KOPT-K1 (cell line): ENCODE results near the gene MICALL1.

ENCODE experiments used
- H3K27ac ChIP-seq: fragments of 200-600 bp; sonication (generic); 2 replicates; pipeline ENCODE4 v1.5.1; 2016; ENCODE audit warnings: antibody characterized with exemption, mild to moderate bottlenecking, low read depth, low read length; ENCODE audit not compliant: poor library complexity, severe bottlenecking
- H3K36me3 ChIP-seq: fragments of 200-600 bp; sonication (generic); 2 replicates; pipeline ENCODE4 v1.5.1; 2017; ENCODE audit warnings: antibody characterized with exemption, mild to moderate bottlenecking, low read length, moderate library complexity; ENCODE audit not compliant: insufficient read depth
- H3K9me3 ChIP-seq: fragments of 200-600 bp; sonication (generic); 2 replicates; pipeline ENCODE4 v1.5.1; 2017; ENCODE audit warnings: antibody characterized with exemption, low read length, mild to moderate bottlenecking; ENCODE audit not compliant: insufficient read depth, poor library complexity, severe bottlenecking

MICALL1 gene, protein sequence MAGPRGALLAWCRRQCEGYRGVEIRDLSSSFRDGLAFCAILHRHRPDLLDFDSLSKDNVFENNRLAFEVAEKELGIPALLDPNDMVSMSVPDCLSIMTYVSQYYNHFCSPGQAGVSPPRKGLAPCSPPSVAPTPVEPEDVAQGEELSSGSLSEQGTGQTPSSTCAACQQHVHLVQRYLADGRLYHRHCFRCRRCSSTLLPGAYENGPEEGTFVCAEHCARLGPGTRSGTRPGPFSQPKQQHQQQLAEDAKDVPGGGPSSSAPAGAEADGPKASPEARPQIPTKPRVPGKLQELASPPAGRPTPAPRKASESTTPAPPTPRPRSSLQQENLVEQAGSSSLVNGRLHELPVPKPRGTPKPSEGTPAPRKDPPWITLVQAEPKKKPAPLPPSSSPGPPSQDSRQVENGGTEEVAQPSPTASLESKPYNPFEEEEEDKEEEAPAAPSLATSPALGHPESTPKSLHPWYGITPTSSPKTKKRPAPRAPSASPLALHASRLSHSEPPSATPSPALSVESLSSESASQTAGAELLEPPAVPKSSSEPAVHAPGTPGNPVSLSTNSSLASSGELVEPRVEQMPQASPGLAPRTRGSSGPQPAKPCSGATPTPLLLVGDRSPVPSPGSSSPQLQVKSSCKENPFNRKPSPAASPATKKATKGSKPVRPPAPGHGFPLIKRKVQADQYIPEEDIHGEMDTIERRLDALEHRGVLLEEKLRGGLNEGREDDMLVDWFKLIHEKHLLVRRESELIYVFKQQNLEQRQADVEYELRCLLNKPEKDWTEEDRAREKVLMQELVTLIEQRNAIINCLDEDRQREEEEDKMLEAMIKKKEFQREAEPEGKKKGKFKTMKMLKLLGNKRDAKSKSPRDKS

DNA sequence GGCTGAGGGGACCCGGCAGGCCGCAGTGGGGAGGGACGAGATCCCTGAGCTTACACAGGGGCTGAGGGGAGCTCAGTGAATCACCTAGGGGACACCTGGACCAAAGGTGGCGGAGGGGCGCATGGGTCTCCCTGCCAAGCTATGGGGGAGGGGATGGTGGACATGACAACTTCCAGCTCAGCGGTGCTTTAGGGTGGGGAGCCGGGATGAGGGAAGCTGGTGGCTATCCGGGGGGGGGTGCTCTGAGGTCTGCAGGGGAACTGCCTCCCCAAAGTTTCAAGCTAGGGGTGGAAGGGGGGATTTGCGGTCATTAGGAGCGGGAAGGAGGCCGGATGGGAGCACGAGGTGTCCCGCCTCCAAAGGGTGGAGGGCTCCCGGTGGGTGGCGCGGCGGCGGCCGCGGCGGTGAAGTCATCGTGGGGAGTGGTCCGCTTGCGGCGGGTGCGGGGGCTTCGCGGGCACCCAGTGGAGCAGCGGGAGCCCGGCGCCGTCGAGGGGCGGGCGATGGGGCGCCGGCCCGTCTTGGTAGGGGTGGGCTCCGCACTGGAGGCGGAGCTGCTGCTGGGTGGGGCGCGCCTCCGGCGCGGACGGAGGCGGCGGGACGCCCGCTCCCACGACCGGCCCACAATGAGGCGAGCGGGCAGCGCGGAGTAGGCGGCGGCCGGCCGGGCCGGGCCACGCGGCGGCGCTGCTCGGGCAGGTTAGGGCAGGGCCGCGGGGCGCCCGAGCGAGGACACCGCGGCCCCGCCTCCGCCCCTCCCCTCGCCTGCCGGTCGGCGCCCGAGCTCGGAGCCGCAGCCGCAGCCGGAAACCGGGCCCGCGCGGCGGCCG, at the start of gene MICALL1:
TSS of gene MICALL1 (plus strand) at position 764 of the 830 bp plus-strand sequence. CDS start 126 bp downstream, outside the sequence.
- Histone ChIP-seq H3K27ac (peak within 1 kb of the TSS; percentile 27), H3K36me3 (no peaks in the 10 kb centered on the region)

DNA sequence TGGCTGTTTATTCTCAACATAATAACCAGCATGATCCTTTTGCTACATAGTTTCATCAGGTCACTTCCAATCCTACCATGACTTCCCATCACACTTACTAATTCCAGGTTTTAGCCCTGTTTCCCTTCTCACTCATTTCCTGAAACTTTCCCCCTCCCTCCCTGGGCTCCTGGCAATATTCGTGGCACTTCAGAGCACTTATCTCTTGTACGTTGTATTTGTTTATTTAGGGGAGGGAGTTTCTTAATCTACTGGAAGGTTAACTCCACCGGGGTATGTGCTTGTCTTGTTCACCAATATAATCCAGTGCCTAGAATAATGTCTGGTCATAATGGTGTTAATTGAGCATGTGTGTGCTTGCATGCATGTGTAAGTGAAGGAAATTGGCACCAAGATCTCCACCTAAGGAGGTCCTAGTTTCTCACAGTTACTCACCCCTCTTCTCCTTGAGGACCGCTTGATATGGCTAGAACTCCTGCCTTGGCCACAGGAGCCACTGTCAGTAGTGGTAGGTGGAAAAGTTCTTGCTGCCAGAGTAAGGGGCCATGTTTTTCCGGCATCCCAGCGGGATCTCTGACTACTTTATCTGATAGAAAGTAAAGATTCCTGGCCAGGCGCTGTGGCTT, 45.2 kb upstream of the MICALL1 start:
- Histone ChIP-seq H3K36me3 (peaks cover 99% of the 10 kb centered on the region), H3K27ac (no peak overlapping the region), H3K9me3 (no peaks in the 10 kb centered on the region)

More for the DNA sequence above, at the start of gene MICALL1:
- H3K9me3 ChIP-seq = no peaks in the 10 kb centered on the region

DNA sequence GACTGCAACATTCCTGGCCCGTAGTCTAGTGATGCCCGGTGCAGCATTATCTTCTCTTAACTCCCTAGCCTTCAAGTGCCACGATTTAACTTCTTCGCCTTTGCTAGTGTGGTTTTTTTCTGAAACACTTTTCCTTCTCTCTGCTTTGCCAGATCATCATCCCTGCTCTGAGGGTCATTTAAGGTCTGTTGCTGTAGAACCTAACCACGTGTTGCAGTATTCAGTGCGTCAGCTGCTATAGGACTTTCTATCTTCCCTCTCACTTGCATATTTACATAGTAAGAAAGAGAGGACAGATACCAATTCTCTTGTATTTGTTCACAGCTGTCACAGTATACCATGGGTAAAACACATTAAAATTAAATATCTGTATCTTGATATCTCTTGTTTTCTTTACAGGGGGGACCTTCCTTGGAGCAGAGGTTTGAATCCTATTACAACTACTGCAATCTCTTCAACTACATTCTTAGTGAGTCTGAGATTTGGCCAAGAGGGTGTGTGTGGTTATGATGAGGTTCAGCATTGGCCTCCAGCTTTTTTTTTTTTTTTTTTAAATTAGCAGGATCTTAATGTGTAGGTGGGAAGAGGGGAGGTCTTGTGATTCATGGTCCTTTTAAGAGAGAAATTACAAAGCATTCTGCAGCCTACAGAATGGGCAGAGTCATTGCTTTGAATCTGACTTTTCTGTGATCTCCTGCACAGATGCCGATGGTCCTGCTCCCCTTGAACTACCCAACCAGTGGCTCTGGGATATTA, 43.3 kb upstream of the MICALL1 start:
- Histone ChIP-seq H3K27ac (no peak overlapping the region), H3K36me3 (peaks cover 99% of the 10 kb centered on the region), H3K9me3 (no peaks in the 10 kb centered on the region)

DNA sequence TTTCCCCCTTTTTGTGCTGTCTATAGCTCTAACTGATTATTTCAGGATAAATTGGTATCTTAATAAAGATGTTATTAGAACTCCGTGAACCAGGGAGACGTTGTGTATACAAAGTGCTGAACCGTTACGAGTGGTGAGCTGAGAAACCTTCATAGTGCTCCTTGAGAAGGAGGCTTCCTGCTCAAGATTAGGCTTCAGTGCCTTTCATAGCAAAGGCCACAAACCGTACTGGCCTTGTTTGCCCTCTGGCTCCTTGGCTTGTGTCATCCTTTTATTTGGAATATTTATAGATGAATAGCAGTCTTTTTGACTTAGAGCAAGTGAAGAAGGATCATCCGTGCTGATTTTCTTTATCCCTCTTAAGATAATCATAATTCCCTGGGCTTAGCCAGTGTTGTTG, 40.6 kb upstream of the MICALL1 start:
- Histone ChIP-seq H3K36me3 (peaks cover 100% of the 10 kb centered on the region), H3K9me3 (no peaks in the 10 kb centered on the region), H3K27ac (no peak overlapping the region)

DNA sequence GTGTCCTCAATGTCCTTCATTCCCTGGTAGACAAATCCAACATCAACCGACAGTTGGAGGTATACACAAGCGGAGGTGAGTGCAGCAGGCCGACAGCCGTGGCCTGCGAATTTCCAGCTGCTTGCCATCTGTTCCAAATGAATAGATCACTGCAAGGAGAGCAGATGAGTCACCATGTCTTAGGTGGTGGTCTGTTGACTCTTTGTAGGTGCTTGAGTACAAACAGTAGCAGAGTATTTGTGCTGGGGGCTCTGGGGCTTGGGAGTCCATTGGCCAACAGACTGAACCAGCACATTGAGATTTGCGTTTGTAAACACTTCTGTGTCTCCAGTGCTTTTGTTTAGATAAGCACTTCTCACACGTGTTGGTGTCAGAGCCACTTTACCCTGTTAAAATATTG, 35.8 kb upstream of the MICALL1 start:
- H3K9me3 ChIP-seq = no peaks in the 10 kb centered on the region
- H3K36me3 ChIP-seq = peaks cover 100% of the 10 kb centered on the region
- H3K27ac ChIP-seq = no peak overlapping the region

DNA sequence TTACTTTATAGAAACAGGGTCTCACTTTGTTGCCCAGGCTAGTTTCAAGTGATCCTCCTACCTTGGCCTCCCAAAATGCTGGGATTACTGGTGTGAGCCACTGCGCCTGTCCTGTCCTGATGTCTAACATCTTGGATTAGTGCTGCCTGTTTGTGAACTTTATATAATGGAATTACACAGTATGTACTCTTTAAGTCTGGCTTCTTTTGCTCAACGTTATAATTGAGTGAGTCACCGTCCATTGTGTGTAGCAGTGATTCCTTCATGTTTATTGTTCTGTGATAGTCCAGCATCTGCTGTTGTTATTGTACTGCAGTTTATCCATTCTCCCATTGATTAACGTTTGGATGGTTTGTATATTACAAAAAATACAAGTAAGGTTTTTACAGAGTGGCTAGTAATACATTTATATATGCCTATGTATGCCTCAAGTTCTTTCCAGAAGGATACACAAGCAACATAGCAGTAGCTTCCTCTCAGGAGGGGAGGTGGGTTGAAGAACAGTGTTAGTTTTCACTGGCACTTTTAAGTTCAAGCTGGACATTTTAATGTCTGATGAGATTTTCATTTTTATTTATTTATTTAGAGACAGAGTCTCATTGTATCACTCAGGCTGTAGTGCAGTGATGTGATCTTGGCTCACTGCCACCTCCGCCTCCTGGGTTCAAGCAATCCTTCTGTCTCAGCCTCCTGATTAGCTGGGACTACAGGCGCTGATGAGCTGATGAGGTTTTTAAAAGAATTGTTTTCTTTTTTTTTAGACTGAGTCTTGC, 25.2 kb upstream of the MICALL1 start:
- Histone ChIP-seq H3K9me3 (no peaks in the 10 kb centered on the region), H3K27ac (no peak overlapping the region), H3K36me3 (peaks cover 98% of the 10 kb centered on the region)

DNA sequence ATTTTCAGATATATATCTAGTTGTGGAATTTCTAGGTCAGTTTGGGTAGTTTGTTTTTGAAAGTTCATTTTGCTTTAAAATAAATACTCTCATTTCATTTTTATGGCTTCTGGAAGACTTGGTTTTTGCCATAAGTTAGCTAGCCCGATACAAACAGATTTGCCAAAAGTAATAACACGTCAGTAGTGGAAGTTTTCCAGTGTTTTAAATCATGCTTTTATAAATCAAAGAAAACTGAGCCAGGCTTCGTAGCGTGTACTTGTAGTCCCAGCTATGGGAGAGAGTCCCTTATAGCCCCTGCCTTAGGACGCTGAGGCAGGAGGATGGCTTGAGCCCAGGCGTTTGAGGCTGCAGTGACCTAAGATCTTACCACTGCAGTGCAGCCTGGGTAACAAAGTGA, 21.7 kb upstream of the MICALL1 start:
- H3K27ac ChIP-seq = no peak overlapping the region
- peaks cover 98% of the 10 kb centered on the region for H3K36me3 ChIP-seq
- no peaks in the 10 kb centered on the region for H3K9me3 ChIP-seq

DNA sequence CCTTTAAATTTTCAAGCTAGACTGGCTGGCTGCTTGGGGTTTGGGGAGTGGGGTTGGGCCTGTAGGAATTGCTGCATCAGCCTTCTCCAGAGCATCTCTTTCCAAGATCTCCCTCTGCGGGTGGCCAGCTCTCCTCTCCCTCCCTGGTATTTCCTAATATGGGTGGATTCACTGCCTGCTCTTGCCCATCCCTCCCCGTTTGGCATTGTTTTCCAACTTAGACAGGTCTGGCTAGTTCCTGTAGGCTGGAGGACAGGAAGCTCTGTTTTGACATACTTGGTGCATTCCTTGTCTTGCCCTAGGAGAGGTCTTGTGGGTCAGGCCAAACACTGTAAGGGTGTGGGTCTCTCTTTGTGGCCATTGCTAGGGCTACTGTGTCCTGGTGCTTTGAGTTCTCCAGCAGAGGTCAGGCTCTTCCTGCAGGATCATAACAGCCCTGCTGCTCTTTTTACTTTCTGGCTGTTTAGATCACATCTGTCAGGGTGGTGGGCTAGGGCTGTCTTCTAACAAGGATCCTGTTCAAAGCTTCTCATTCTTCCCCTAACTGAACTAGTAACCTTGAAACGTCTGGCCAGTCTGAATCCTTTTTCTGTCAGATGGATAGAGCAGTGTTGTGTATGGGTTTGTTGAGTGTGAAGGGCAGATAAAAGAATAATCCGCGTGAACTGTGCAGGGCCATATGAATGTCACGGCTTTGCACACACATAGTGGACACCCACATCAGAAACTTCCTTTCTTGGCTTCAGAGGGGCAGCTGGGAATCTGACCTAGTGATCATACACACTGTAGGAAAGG, 18.3 kb upstream of the MICALL1 start:
- H3K27ac ChIP-seq = no peak overlapping the region
- H3K36me3 ChIP-seq = peaks cover 98% of the 10 kb centered on the region
- H3K9me3 ChIP-seq = no peaks in the 10 kb centered on the region

DNA sequence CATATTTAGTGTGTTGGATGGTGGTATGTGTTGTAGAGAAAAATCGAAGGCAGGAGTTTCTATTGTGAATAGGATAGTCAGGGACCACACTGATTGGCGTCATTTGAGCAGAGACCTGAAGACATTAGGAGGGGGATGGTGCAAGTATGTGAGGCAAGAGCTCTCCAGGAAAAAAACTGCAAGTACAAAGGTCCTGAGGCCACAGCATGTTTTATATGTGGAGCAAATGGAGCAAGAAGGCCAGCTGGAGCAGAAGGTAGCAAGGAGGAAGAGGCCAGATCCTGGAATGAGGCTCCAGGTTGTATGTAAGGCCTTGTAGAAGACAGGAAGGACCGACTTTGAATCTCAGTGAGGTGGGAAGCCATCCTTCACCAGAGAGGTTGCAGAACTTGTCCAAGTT, 14.2 kb upstream of the MICALL1 start:
- H3K9me3 ChIP-seq = no peaks in the 10 kb centered on the region
- no peak overlapping the region for H3K27ac ChIP-seq
- H3K36me3 ChIP-seq = peaks cover 69% of the 10 kb centered on the region

DNA sequence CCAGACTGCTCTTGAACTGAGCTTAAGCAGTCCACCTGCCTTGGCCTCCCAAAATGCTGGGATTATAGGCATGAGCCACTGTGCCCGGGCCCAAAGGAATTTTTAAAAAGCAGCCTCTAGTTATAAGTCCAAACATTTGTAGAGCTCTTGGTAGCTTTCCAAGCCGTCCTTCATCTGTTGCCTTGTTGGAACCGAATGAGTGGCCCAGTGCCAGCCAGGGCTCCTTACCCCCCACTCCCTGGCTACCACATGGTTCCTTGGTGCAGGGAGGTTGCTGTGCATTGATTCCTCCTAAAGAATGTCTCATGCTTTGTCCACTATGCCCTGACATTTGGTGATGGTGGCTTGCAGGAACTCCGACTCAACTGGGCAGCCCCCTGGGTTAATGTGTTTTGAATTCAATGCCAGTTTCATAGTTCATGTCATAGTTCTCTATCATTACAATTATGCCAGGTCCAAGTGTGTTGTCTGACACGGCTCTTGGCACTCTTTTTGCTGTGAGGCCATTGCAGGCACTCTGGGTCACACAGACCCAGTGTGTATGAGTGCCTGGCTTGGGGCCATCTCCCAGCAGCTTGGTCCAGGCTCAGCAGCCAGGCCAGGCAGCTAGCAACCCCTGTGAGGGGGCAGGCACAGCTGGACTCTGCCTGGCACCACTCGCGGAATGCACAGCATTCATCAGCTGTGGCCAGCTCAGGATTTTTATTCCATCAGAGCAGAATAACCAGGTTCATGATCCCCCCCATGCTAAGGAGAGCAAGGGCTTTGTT, 13.3 kb upstream of the MICALL1 start:
- H3K27ac ChIP-seq = no peak overlapping the region
- H3K9me3 ChIP-seq = no peaks in the 10 kb centered on the region
- H3K36me3 ChIP-seq = peaks cover 60% of the 10 kb centered on the region

DNA sequence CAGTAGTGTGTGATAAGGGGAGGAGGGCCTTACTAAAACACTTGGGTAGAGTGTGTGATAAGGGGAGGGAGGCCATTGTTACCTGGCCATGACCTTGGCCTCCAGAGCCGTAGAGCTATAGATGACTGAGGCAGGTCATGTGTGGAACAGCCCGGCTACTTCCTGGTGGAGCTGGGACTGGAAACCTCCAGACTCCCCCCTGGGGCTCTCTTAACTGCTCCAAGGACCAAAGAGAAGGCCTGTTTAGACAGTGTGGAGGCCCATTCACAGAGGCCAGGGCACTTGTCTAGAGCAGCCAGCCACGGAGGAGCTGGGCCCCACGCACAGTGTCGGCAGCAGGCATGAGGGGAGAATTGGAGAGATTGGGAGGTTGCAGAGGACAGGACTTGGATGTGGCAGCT, 12.5 kb upstream of the MICALL1 start:
- peaks cover 52% of the 10 kb centered on the region for H3K36me3 ChIP-seq
- H3K9me3 ChIP-seq = no peaks in the 10 kb centered on the region
- H3K27ac ChIP-seq = no peak overlapping the region

DNA sequence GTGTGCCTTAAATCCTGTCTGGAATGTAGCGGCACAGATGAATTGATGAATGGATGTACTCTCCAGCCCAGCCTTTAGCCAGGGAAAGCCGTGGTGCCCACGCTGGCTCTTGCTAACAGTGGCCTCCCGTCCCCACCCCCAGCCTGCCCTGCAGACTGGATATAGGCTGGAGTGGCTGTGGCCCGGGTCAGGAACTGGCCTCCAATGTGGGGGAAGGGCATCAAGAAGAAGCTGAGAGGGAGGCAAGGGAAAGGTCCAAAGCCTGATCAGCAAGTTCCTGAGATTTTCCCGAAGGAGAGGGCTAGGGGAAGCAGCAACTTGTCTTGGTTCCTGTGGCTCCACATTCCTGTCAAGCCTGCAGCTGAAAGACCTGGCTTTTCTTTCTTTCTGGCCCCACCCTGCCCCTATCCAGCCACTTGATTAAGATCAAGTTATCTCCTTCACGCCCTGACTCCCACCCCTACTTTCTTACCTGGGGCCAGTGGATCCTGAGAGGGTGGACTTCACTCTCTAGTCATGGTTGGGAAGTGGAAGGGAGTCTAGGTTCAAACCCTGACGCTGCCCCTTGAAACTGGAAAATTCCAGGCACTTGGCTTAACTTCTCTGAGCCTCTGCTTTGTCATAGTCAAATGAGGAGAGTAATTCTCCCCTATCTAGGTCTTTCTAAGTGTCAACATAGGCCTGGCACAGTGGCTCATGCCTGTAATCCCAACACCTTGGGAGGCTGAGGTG, 11.0 kb upstream of the MICALL1 start:
- Histone ChIP-seq H3K36me3 (peaks cover 37% of the 10 kb centered on the region), H3K27ac (no peak overlapping the region), H3K9me3 (no peaks in the 10 kb centered on the region)
